Muscle of arm (tissue), 12 donors: Measurements from ENCODE around the gene PIEZO2. TPM values are rescaled to one million over a fixed set of nuclear protein-coding genes. Genes with fewer than 3 reads are reported as not detected.

ENCODE experiments used
- DNase-seq: peaks from one replicate; pipeline ENCODE4 v3.0.0-alpha.2; 2013
- polyA plus RNA-seq, 12 donors: library from polyadenylated mRNA; unstranded; fragments of 120-200 nt; gene quantifications; one replicate each; pipeline ENCODE4 v1.2.1, GENCODE V29; 2013; ENCODE audit not compliant: insufficient read length in 12 of 12

Gene PIEZO2
- polyA plus RNA-seq, 12 donors: 20.7 to 71.2 (median 30.9) TPM; not detected in 1

- DNase-seq: no peak
Measured at GRCh38 chr18:10745971-10746370, 403.4 kb downstream of the PIEZO2 start.

GRCh38 chr18:10745219-10745618 lies 404.1 kb downstream of the PIEZO2 start:
- no peak for DNase-seq

- no peak for DNase-seq
Measured at GRCh38 chr18:10743766-10744165, 405.6 kb downstream of the PIEZO2 start.

- DNase-seq: no peak
Measured at GRCh38 chr18:10739152-10739551, 410.2 kb downstream of the PIEZO2 start.

- DNase-seq: no peak
Measured at GRCh38 chr18:10736984-10737383, 412.4 kb downstream of the PIEZO2 start.

- DNase-seq: no peak
Measured at GRCh38 chr18:10732990-10733389, 416.4 kb downstream of the PIEZO2 start.

- DNase-seq: peak; percentile 56
Measured at GRCh38 chr18:10727477-10727876, 421.9 kb downstream of the PIEZO2 start.

GRCh38 chr18:10726198-10727068 lies 422.9 kb downstream of the PIEZO2 start:
- no peak for DNase-seq

GRCh38 chr18:10724666-10725065 lies 424.7 kb downstream of the PIEZO2 start:
- no peak for DNase-seq

GRCh38 chr18:10723496-10723895 lies 425.9 kb downstream of the PIEZO2 start:
- DNase-seq: no peak

GRCh38 chr18:10718809-10719208 lies 430.6 kb downstream of the PIEZO2 start:
- no peak for DNase-seq

- DNase-seq: no peak
Measured at GRCh38 chr18:10715791-10716190, 433.6 kb downstream of the PIEZO2 start.

- no peak for DNase-seq
Measured at GRCh38 chr18:10713409-10713808, 436.0 kb downstream of the PIEZO2 start.

- DNase-seq: no peak
Measured at GRCh38 chr18:10707294-10707693, 442.1 kb downstream of the PIEZO2 start.

GRCh38 chr18:10705786-10706185 lies 443.6 kb downstream of the PIEZO2 start:
- DNase-seq: no peak

- DNase-seq: no peak
Measured at GRCh38 chr18:10705291-10705690, 444.1 kb downstream of the PIEZO2 start.

GRCh38 chr18:10702206-10702605 lies 447.2 kb downstream of the PIEZO2 start:
- no peak for DNase-seq

GRCh38 chr18:10690366-10690765 lies 459.0 kb downstream of the PIEZO2 start:
- DNase-seq: no peak

- peak; percentile 38 for DNase-seq
Measured at GRCh38 chr18:10690035-10690329, 459.4 kb downstream of the PIEZO2 start.

- peak; percentile 84 for DNase-seq
Measured at GRCh38 chr18:10689236-10690034, 459.9 kb downstream of the PIEZO2 start.

- peak; percentile 31 for DNase-seq
Measured at GRCh38 chr18:10688766-10689165, 460.6 kb downstream of the PIEZO2 start.

GRCh38 chr18:10687161-10687925 lies 462.0 kb downstream of the PIEZO2 start:
- DNase-seq: no peak
